SU-DHL-6 (cell line): Measurements from ENCODE around the gene MEGF10.

Experiments
- H2AFZ ChIP-seq: fragments of 200-600 bp; sonication (generic); 2 replicates; pipeline ENCODE4 v1.6.1; 2014; ENCODE audit warnings: low read depth, mild to moderate bottlenecking, moderate library complexity, mixed read lengths, antibody characterized with exemption, low read length; ENCODE audit not compliant: severe bottlenecking
- H3F3A ChIP-seq: fragments of 200-600 bp; shearing (Covaris generic); 2 replicates; pipeline ENCODE4 v1.6.0; 2016; ENCODE audit warnings: antibody characterized with exemption, mild to moderate bottlenecking; ENCODE audit not compliant: insufficient read depth
- H3K27ac ChIP-seq: fragments of 200-600 bp; sonication (generic); 2 replicates; pipeline ENCODE4 v1.5.1; 2016; ENCODE audit warnings: low read depth, mild to moderate bottlenecking, low read length, moderate library complexity, mixed read lengths
- H3K27me3 ChIP-seq: fragments of 200-600 bp; sonication (generic), shearing (Covaris generic); 2 replicates; pipeline ENCODE4 v1.6.0; 2014; ENCODE audit warnings: mild to moderate bottlenecking, low read length
- H3K36me3 ChIP-seq: fragments of 200-600 bp; sonication (generic); 2 replicates; pipeline ENCODE4 v1.6.1; 2014; ENCODE audit warnings: mild to moderate bottlenecking, low read length, mixed read lengths
- H3K4me2 ChIP-seq: fragments of 300-600, 200-600 bp; shearing (Covaris generic), sonication (generic); 2 replicates; pipeline ENCODE4 v1.6.0; 2014; ENCODE audit warnings: low read length, low read depth, mild to moderate bottlenecking; ENCODE audit not compliant: poor library complexity, severe bottlenecking
- H3K4me3 ChIP-seq: fragments of 200-600 bp; sonication (generic); 2 replicates; pipeline ENCODE4 v1.5.1; 2014; ENCODE audit warnings: antibody characterized with exemption, low read length, mild to moderate bottlenecking, mixed read lengths; ENCODE audit not compliant: insufficient read depth, poor library complexity, severe bottlenecking
- H3K79me2 ChIP-seq: fragments of 200-600 bp; sonication (generic); 2 replicates; pipeline ENCODE4 v1.6.1; 2014; ENCODE audit warnings: mild to moderate bottlenecking, low read length, moderate library complexity; ENCODE audit not compliant: insufficient read depth
- H3K9ac ChIP-seq: fragments of 200-600 bp; sonication (generic); 2 replicates; pipeline ENCODE4 v1.7.0; 2014; ENCODE audit warnings: mild to moderate bottlenecking, low read length
- H3K9me2 ChIP-seq: fragments of 200-600 bp; sonication (generic); replicated peaks from 2 replicates; pipeline ENCODE4 v1.6.1; 2014; ENCODE audit warnings: low read length; ENCODE audit not compliant: insufficient read depth
- H3K9me3 ChIP-seq: fragments of 200-600 bp; sonication (generic); 2 replicates; pipeline ENCODE4 v1.6.1; 2014; ENCODE audit warnings: low read length, mixed read lengths; ENCODE audit not compliant: insufficient read depth
- H4K20me1 ChIP-seq: fragments of 200-600 bp; sonication (generic); 2 replicates; pipeline ENCODE4 v1.6.1; 2014; ENCODE audit warnings: low read depth, mild to moderate bottlenecking, antibody characterized with exemption, low read length, moderate library complexity, mixed read lengths
- EZH2phosphoT487 ChIP-seq: fragments of 200-600 bp; sonication (generic), shearing (Covaris generic); conservative IDR thresholded peaks from 2 replicates; pipeline ENCODE4 v1.6.1; 2018; ENCODE audit warnings: mild to moderate bottlenecking, antibody characterized with exemption, low read length, moderate library complexity, mixed read lengths
- TF ChIP-seq, protein P1 (sequence below): fragments of 200-600 bp; sonication (generic); IDR thresholded peaks from one replicate; pipeline ENCODE4 v1.5.1; 2017; ENCODE audit warnings: antibody characterized with exemption, mild to moderate bottlenecking, low read length, moderate library complexity; ENCODE audit not compliant: insufficient read depth, poor library complexity, severe bottlenecking

MEGF10 gene

DNA sequence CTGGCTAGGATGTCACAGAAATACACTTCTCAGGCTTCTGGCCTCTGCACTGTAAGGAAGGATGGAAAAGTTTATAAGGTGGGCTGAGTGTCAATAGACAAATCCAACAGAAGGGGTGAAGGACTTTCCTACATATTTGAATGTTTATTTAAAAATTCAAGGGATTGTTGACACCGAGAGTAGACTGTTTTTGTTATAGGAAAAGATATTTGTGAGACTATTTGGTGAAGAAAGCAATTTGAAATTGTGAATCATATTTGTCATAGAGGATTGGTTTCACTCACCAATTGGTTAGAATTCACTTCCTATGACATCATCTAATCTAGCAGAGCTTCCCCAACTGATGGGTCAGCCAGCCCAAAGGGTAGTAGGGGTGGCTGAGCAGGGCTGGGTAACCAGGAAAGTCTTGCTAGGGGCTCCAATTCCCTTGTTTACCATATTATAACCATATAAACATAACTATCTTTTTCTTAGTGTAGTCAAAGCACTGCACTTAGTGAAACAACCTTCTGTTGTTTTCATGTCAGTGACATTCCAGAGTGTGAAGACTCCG lies 14.9 kb upstream of the MEGF10 start:
- Histone ChIP-seq H2AFZ (no peak overlapping the region), H3K79me2 (no peaks in the 10 kb centered on the region), H3K36me3 (no peaks in the 10 kb centered on the region), H3K9me2 (no peaks in the 10 kb centered on the region), H3K4me3 (no peak overlapping the region), H4K20me1 (no peaks in the 10 kb centered on the region), H3K4me2 (no peak overlapping the region), H3K27me3 (no peaks in the 10 kb centered on the region), H3K9ac (no peak overlapping the region), H3K27ac (no peak overlapping the region), H3K9me3 (no peaks in the 10 kb centered on the region), H3F3A (no peaks in the 10 kb centered on the region)
- TF ChIP-seq EZH2phosphoT487 = no peak
- TF ChIP-seq, protein P1, sequence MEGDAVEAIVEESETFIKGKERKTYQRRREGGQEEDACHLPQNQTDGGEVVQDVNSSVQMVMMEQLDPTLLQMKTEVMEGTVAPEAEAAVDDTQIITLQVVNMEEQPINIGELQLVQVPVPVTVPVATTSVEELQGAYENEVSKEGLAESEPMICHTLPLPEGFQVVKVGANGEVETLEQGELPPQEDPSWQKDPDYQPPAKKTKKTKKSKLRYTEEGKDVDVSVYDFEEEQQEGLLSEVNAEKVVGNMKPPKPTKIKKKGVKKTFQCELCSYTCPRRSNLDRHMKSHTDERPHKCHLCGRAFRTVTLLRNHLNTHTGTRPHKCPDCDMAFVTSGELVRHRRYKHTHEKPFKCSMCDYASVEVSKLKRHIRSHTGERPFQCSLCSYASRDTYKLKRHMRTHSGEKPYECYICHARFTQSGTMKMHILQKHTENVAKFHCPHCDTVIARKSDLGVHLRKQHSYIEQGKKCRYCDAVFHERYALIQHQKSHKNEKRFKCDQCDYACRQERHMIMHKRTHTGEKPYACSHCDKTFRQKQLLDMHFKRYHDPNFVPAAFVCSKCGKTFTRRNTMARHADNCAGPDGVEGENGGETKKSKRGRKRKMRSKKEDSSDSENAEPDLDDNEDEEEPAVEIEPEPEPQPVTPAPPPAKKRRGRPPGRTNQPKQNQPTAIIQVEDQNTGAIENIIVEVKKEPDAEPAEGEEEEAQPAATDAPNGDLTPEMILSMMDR = no peak

DNA sequence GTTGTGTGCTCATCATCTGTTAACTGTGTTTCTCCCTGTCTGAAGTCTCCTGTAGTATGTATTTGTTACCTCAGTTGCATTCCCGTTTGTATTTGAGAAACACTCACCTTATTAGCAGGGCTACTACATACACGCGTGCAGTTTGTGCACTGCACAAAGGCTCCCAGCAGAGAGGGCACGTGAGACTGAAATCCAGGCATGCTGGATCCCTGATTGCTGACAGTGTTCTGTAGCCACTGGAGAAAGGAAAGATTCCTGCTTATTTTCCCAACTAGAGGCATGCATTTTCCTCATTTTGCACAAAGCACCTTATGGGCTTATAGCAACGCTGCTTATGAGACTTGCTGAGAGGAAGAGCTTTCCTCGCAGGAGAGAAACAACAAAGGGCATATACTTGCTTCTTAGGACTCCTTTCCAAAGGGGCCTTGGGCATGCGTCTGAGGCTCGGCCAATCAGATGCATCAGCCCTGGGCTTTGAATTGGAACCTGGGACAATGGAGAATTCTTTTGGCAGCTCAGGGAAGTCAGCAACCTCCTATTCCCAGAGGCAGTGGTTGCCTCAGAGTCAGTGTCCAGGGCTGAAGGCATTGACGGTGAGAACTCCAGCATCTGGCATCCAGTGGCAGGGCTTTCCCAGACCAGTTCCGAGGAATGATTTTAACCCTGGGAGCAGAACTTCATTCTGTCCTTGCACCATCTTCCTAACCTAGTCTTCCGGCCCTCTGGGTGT lies 9.9 kb upstream of the MEGF10 start:
- Histone ChIP-seq H3K27me3 (no peaks in the 10 kb centered on the region), H2AFZ (no peak overlapping the region), H3K27ac (no peak overlapping the region), H3K79me2 (no peaks in the 10 kb centered on the region), H3K36me3 (no peaks in the 10 kb centered on the region), H3K9ac (no peak overlapping the region), H3K4me3 (no peak overlapping the region), H3F3A (no peaks in the 10 kb centered on the region), H4K20me1 (no peaks in the 10 kb centered on the region), H3K9me2 (no peaks in the 10 kb centered on the region), H3K9me3 (no peaks in the 10 kb centered on the region), H3K4me2 (no peak overlapping the region)
- TF ChIP-seq EZH2phosphoT487 = no peak
- TF ChIP-seq, protein P1 = no peak

DNA sequence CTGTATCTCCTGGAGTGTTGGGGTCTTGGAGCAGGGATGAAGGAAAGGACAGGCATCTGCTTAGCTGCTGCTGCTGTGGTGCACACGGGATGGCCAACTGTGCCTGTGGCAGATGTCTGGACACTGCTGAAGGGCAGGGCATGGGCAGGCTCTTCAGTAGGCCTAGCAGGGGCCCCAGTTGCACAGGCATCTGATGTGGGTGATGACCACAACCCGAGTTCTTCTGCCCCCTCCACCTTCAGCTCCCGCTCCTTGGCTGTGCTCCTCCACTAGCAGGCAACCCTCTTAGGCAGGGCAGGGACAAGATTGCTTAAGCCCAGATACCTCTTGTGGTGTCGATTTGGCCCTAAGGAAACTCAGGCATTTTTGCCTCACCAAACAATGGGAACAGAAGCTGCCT lies 9.0 kb upstream of the MEGF10 start:
- TF ChIP-seq, protein P1 = no peak
- no peak for TF ChIP-seq EZH2phosphoT487
- no peaks in the 10 kb centered on the region for H3K27me3 ChIP-seq
- no peaks in the 10 kb centered on the region for H3F3A ChIP-seq
- no peak overlapping the region for H3K4me3 ChIP-seq
- H3K4me2 ChIP-seq = no peak overlapping the region
- no peaks in the 10 kb centered on the region for H4K20me1 ChIP-seq
- H3K79me2 ChIP-seq = no peaks in the 10 kb centered on the region
- H3K9ac ChIP-seq = no peak overlapping the region
- H3K9me3 ChIP-seq = no peaks in the 10 kb centered on the region
- no peaks in the 10 kb centered on the region for H3K36me3 ChIP-seq
- H2AFZ ChIP-seq = no peak overlapping the region
- H3K9me2 ChIP-seq = no peaks in the 10 kb centered on the region
- no peak overlapping the region for H3K27ac ChIP-seq
